ENCODE measurements around the gene STK10. TPM values are rescaled to one million over a fixed set of nuclear protein-coding genes. Genes with fewer than 3 reads are reported as not detected.

STK10 gene
- total RNA-seq, 1 experiment from 2014 or later = 24.9 TPM

GRCh38 chr5:172104021-172104420 is 84.0 kb downstream of the STK10 start:
- H3K27ac ChIP-seq (ENCODE audit: low read length) = no peak overlapping the region
- no peaks in the 10 kb centered on the region for H3K9me3 ChIP-seq (ENCODE audit: low read length)
- no peak overlapping the region for H3K4me3 ChIP-seq (ENCODE audit: low read length)
- no peak overlapping the region for H3K9ac ChIP-seq (ENCODE audit: low read length)
- DNase-seq = no peak
- H3K36me3 ChIP-seq (ENCODE audit: insufficient read depth, low read length) = no peaks in the 10 kb centered on the region
- H2AFZ ChIP-seq (ENCODE audit: low read length) = no peak overlapping the region
- H4K20me1 ChIP-seq (ENCODE audit: insufficient read depth, low read depth, low read length) = no peaks in the 10 kb centered on the region
- no peaks in the 10 kb centered on the region for H3K27me3 ChIP-seq (ENCODE audit: low read length)
- H3K9me2 ChIP-seq (replicated peaks; ENCODE audit: insufficient read depth, low read length) = no peaks in the 10 kb centered on the region
- peaks cover 18% of the 10 kb centered on the region for H3K4me1 ChIP-seq (ENCODE audit: low read length)
- no peak overlapping the region for H3K4me2 ChIP-seq (ENCODE audit: low read depth, low read length, poor library complexity, severe bottlenecking)
- no peaks in the 10 kb centered on the region for H3K79me2 ChIP-seq (ENCODE audit: low read length)

GRCh38 chr5:172102913-172103626 is 85.0 kb downstream of the STK10 start:
- Histone ChIP-seq H3K79me2 (ENCODE audit: low read length) (no peaks in the 10 kb centered on the region), H3K36me3 (ENCODE audit: insufficient read depth, low read length) (no peaks in the 10 kb centered on the region), H3K27ac (ENCODE audit: low read length) (no peak overlapping the region), H3K9ac (ENCODE audit: low read length) (no peak overlapping the region), H4K20me1 (ENCODE audit: insufficient read depth, low read depth, low read length) (no peaks in the 10 kb centered on the region), H3K9me2 (replicated peaks; ENCODE audit: insufficient read depth, low read length) (no peaks in the 10 kb centered on the region), H3K4me1 (ENCODE audit: low read length) (peaks cover 16% of the 10 kb centered on the region), H3K9me3 (ENCODE audit: low read length) (no peaks in the 10 kb centered on the region), H2AFZ (ENCODE audit: low read length) (no peak overlapping the region), H3K27me3 (ENCODE audit: low read length) (no peaks in the 10 kb centered on the region), H3K4me3 (ENCODE audit: low read length) (no peak overlapping the region), H3K4me2 (ENCODE audit: low read depth, low read length, poor library complexity, severe bottlenecking) (no peak overlapping the region)
- DNase-seq = no peak

- Histone ChIP-seq H3K4me3 (ENCODE audit: low read length) (no peak overlapping the region), H3K4me1 (ENCODE audit: low read length) (peaks cover 9% of the 10 kb centered on the region), H3K9ac (ENCODE audit: low read length) (no peak overlapping the region), H3K9me2 (replicated peaks; ENCODE audit: insufficient read depth, low read length) (no peaks in the 10 kb centered on the region), H3K27ac (ENCODE audit: low read length) (no peak overlapping the region), H3K4me2 (ENCODE audit: low read depth, low read length, poor library complexity, severe bottlenecking) (no peak overlapping the region), H3K9me3 (ENCODE audit: low read length) (no peaks in the 10 kb centered on the region), H3K79me2 (ENCODE audit: low read length) (no peaks in the 10 kb centered on the region), H4K20me1 (ENCODE audit: insufficient read depth, low read depth, low read length) (no peaks in the 10 kb centered on the region), H2AFZ (ENCODE audit: low read length) (no peak overlapping the region), H3K36me3 (ENCODE audit: insufficient read depth, low read length) (0 out of 2 replicates have a peak, but pooled peaks cover 4% of the 10 kb centered on the region), H3K27me3 (ENCODE audit: low read length) (no peaks in the 10 kb centered on the region)
- DNase-seq = no peak
Observed at GRCh38 chr5:172102218-172102870, 85.7 kb downstream of the STK10 start.

GRCh38 chr5:172101547-172102217 is 86.3 kb downstream of the STK10 start:
- Histone ChIP-seq H3K79me2 (ENCODE audit: low read length) (no peaks in the 10 kb centered on the region), H3K9ac (ENCODE audit: low read length) (no peak overlapping the region), H3K4me1 (ENCODE audit: low read length) (peaks cover 2% of the 10 kb centered on the region), H4K20me1 (ENCODE audit: insufficient read depth, low read depth, low read length) (no peaks in the 10 kb centered on the region), H3K4me2 (ENCODE audit: low read depth, low read length, poor library complexity, severe bottlenecking) (no peak overlapping the region), H3K4me3 (ENCODE audit: low read length) (no peak overlapping the region), H3K27me3 (ENCODE audit: low read length) (no peaks in the 10 kb centered on the region), H2AFZ (ENCODE audit: low read length) (no peak overlapping the region), H3K27ac (ENCODE audit: low read length) (no peak overlapping the region), H3K9me2 (replicated peaks; ENCODE audit: insufficient read depth, low read length) (no peaks in the 10 kb centered on the region), H3K9me3 (ENCODE audit: low read length) (no peaks in the 10 kb centered on the region), H3K36me3 (ENCODE audit: insufficient read depth, low read length) (0 out of 2 replicates have a peak, but pooled peaks cover 5% of the 10 kb centered on the region)
- DNase-seq = no peak

GRCh38 chr5:172098883-172099282 is 89.1 kb downstream of the STK10 start:
- Histone ChIP-seq H4K20me1 (ENCODE audit: insufficient read depth, low read depth, low read length) (no peaks in the 10 kb centered on the region), H3K36me3 (ENCODE audit: insufficient read depth, low read length) (0 out of 2 replicates have a peak, but pooled peaks cover 8% of the 10 kb centered on the region), H3K4me1 (ENCODE audit: low read length) (no peaks in the 10 kb centered on the region)

GRCh38 chr5:172098046-172098445 is 90.0 kb downstream of the STK10 start:
- no peaks in the 10 kb centered on the region for H4K20me1 ChIP-seq (ENCODE audit: insufficient read depth, low read depth, low read length)
- 0 out of 2 replicates have a peak, but pooled peaks cover 8% of the 10 kb centered on the region for H3K36me3 ChIP-seq (ENCODE audit: insufficient read depth, low read length)
- DNase-seq = no peak
- H2AFZ ChIP-seq (ENCODE audit: low read length) = no peak overlapping the region
- no peaks in the 10 kb centered on the region for H3K27me3 ChIP-seq (ENCODE audit: low read length)
- H3K27ac ChIP-seq (ENCODE audit: low read length) = no peak overlapping the region
- no peak overlapping the region for H3K4me2 ChIP-seq (ENCODE audit: low read depth, low read length, poor library complexity, severe bottlenecking)
- H3K9ac ChIP-seq (ENCODE audit: low read length) = no peak overlapping the region
- no peaks in the 10 kb centered on the region for H3K9me3 ChIP-seq (ENCODE audit: low read length)
- no peaks in the 10 kb centered on the region for H3K79me2 ChIP-seq (ENCODE audit: low read length)
- no peaks in the 10 kb centered on the region for H3K4me1 ChIP-seq (ENCODE audit: low read length)
- H3K4me3 ChIP-seq (ENCODE audit: low read length) = no peak overlapping the region
- no peaks in the 10 kb centered on the region for H3K9me2 ChIP-seq (replicated peaks; ENCODE audit: insufficient read depth, low read length)

More at GRCh38 chr5:172098883-172099282, 89.1 kb downstream of the STK10 start:
- no peak overlapping the region for H3K4me3 ChIP-seq (ENCODE audit: low read length)
- H3K27me3 ChIP-seq (ENCODE audit: low read length) = no peaks in the 10 kb centered on the region
- no peaks in the 10 kb centered on the region for H3K9me3 ChIP-seq (ENCODE audit: low read length)
- H3K79me2 ChIP-seq (ENCODE audit: low read length) = no peaks in the 10 kb centered on the region
- no peaks in the 10 kb centered on the region for H3K9me2 ChIP-seq (replicated peaks; ENCODE audit: insufficient read depth, low read length)
- no peak for DNase-seq
- H3K4me2 ChIP-seq (ENCODE audit: low read depth, low read length, poor library complexity, severe bottlenecking) = no peak overlapping the region
- H3K9ac ChIP-seq (ENCODE audit: low read length) = no peak overlapping the region
- H3K27ac ChIP-seq (ENCODE audit: low read length) = no peak overlapping the region
- H2AFZ ChIP-seq (ENCODE audit: low read length) = no peak overlapping the region

GRCh38 chr5:172097356-172097755 is 90.7 kb downstream of the STK10 start:
- H3K36me3 ChIP-seq (ENCODE audit: insufficient read depth, low read length) = 0 out of 2 replicates have a peak, but pooled peaks cover 8% of the 10 kb centered on the region
- H4K20me1 ChIP-seq (ENCODE audit: insufficient read depth, low read depth, low read length) = no peaks in the 10 kb centered on the region
- no peak overlapping the region for H3K9ac ChIP-seq (ENCODE audit: low read length)
- H3K4me1 ChIP-seq (ENCODE audit: low read length) = no peaks in the 10 kb centered on the region
- no peaks in the 10 kb centered on the region for H3K9me3 ChIP-seq (ENCODE audit: low read length)
- H3K79me2 ChIP-seq (ENCODE audit: low read length) = no peaks in the 10 kb centered on the region
- no peak overlapping the region for H2AFZ ChIP-seq (ENCODE audit: low read length)
- no peaks in the 10 kb centered on the region for H3K27me3 ChIP-seq (ENCODE audit: low read length)
- no peak overlapping the region for H3K4me2 ChIP-seq (ENCODE audit: low read depth, low read length, poor library complexity, severe bottlenecking)
- H3K9me2 ChIP-seq (replicated peaks; ENCODE audit: insufficient read depth, low read length) = no peaks in the 10 kb centered on the region
- no peak for DNase-seq
- H3K4me3 ChIP-seq (ENCODE audit: low read length) = no peak overlapping the region
- no peak overlapping the region for H3K27ac ChIP-seq (ENCODE audit: low read length)
